ENCODE results near the gene NDUFA12. TPM values are rescaled to one million over a fixed set of nuclear protein-coding genes. Genes with fewer than 3 reads are reported as not detected.

The NDUFA12 gene
- total and polyA plus RNA-seq, 12 donors = 254 to 710 (median 341) TPM

DNA sequence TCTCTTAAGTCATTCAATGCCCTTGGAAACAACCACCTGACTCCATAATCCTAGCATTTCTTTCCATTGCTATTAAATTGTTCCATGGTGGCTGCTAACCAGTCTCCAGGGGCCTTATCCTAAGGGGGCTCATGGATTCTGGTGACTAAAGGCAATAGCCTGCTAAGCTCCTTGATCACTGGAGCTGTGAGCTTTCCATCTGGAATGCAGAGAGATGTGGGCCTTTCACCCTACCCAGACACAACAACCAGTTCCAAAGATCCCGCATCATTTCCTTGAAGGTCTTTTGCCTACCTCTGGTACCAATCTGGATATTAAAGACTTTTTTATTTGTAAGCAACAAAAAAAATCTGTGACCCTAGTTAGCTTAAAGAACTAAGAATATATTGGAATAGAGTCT is 32.9 kb downstream of the NDUFA12 start:
- Histone ChIP-seq H3K36me3 (peaks cover 0 to 35% (median 9%) of the 10 kb centered on the region in 9 donors), H3K9me3 (no peaks in the 10 kb centered on the region), H3K27me3 (no peaks in the 10 kb centered on the region), H3K27ac (no peak overlapping the region), H3K4me1 (peaks cover 0 to 16% (median 0%) of the 10 kb centered on the region in 9 donors), H3K4me3 (no peak overlapping the region)
- TF ChIP-seq, protein P1, sequence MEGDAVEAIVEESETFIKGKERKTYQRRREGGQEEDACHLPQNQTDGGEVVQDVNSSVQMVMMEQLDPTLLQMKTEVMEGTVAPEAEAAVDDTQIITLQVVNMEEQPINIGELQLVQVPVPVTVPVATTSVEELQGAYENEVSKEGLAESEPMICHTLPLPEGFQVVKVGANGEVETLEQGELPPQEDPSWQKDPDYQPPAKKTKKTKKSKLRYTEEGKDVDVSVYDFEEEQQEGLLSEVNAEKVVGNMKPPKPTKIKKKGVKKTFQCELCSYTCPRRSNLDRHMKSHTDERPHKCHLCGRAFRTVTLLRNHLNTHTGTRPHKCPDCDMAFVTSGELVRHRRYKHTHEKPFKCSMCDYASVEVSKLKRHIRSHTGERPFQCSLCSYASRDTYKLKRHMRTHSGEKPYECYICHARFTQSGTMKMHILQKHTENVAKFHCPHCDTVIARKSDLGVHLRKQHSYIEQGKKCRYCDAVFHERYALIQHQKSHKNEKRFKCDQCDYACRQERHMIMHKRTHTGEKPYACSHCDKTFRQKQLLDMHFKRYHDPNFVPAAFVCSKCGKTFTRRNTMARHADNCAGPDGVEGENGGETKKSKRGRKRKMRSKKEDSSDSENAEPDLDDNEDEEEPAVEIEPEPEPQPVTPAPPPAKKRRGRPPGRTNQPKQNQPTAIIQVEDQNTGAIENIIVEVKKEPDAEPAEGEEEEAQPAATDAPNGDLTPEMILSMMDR (IDR thresholded peaks at IDR 0.05) = no peak
- DNase-seq = no peak
- 97 to 100% methylated on average over 1 of the region's 1 CpG for WGBS, 2 donors
- intact Hi-C loops (cut with DNase I) = no loop called here
- no peak for ATAC-seq

DNA sequence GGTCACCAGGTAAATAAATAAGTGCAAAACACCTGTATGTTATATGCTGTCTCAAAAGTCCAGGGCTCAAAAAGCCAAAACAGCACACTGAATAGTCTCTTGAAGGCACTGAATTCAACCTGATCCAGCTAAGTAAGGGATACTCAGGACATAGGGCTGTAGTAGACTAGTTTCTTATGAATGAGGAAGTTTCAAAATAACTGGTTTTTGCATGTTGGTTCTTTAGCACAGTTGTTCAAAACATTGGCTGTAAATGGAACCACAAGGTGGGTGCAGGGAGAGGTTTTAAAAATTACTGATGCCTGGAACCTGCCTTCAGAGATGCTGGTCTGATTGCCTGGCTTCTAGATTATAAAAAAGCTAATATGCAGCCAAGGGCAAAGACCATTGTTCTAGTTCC is 34.1 kb downstream of the NDUFA12 start:
- no peak overlapping the region for H3K27ac ChIP-seq
- TF ChIP-seq, protein P1 (IDR thresholded peaks at IDR 0.05) = no peak
- ATAC-seq (no peak), DNase-seq (no peak)
- intact Hi-C loops (cut with DNase I) = no loop called here
- peaks cover 0 to 33% (median 9%) of the 10 kb centered on the region in 9 donors for H3K36me3 ChIP-seq
- no peak overlapping the region for H3K4me3 ChIP-seq
- no peaks in the 10 kb centered on the region for H3K27me3 ChIP-seq
- H3K9me3 ChIP-seq = no peaks in the 10 kb centered on the region
- H3K4me1 ChIP-seq = peaks cover 0 to 16% (median 0%) of the 10 kb centered on the region in 9 donors

DNA sequence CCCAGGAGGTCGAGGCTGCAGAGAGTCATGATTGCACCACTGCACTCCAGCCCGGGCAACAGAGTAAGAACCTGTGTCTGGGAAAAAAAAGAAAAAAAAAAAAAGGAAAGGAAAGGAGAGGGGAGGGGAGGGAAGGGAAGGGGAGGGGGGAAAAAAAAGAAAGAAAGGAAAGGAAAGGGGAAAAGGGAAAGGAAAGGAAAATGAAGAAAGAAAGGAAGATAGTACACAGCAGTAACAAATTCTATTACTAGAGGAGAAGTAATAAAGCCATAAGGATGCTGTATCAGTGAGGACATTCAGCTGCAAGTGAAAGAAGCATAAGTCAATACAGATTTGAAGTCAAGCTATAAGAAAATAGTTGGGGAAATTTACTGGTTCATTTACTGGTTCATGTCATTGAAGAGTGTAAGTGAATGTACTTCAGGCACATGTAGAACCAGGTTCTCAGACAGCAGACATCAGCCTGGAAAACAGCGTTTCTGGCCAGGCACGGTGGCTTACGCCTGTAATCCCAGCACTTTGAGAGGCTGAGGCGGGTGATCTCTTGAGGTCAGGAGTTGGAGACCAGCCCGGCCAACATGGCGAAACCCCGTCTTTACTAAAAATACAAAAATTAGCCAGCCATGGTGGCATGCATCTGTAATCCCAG is 37.4 kb downstream of the NDUFA12 start:
- Histone ChIP-seq H3K9me3 (no peaks in the 10 kb centered on the region), H3K27ac (no peak overlapping the region), H3K4me3 (no peak overlapping the region), H3K4me1 (peaks cover 0 to 16% (median 0%) of the 10 kb centered on the region in 9 donors), H3K36me3 (peaks cover 0 to 14% (median 7%) of the 10 kb centered on the region in 9 donors), H3K27me3 (no peaks in the 10 kb centered on the region)
- DNase-seq (no peak), ATAC-seq (no peak)
- WGBS, 2 donors = 96 to 97% methylated on average over 9 of the region's 9 CpGs
- intact Hi-C loops (cut with DNase I) = no loop called here
- TF ChIP-seq, protein P1 (IDR thresholded peaks at IDR 0.05) = no peak

- TF ChIP-seq, protein P1 (IDR thresholded peaks at IDR 0.05) = no peak
- H3K27me3 ChIP-seq = no peaks in the 10 kb centered on the region
- no peak overlapping the region for H3K27ac ChIP-seq
- ATAC-seq = no peak
- peaks cover 0 to 9% (median 0%) of the 10 kb centered on the region in 9 donors for H3K4me1 ChIP-seq
- no peak for DNase-seq
- H3K9me3 ChIP-seq = no peaks in the 10 kb centered on the region
- H3K36me3 ChIP-seq = no peaks in the 10 kb centered on the region
- no peak overlapping the region for H3K4me3 ChIP-seq
- WGBS, 2 donors = 88 to 90% methylated on average over 7 of the region's 7 CpGs
- intact Hi-C loops (cut with DNase I) = no loop called here
Measured at GRCh38 chr12:94963649-94964048, 39.8 kb downstream of the NDUFA12 start.

Measured in heart right ventricle (tissue), 16 donors.